GM18508 (cell line): ENCODE data around the gene ARFGEF2.
"Not testable (repeated sequence)": the region's sequence is repeated elsewhere in the genome, so short reads cannot be mapped to it uniquely, and the experiment has no call there.

ENCODE experiments used
- ATAC-seq: cut with Tn5 transposase; IDR thresholded peaks from one replicate; pipeline ENCODE4 v1.9.1; 2021; ENCODE audit warnings: moderate number of reproducible peaks; ENCODE audit not compliant: insufficient read depth, unreplicated experiment

The ARFGEF2 gene

DNA sequence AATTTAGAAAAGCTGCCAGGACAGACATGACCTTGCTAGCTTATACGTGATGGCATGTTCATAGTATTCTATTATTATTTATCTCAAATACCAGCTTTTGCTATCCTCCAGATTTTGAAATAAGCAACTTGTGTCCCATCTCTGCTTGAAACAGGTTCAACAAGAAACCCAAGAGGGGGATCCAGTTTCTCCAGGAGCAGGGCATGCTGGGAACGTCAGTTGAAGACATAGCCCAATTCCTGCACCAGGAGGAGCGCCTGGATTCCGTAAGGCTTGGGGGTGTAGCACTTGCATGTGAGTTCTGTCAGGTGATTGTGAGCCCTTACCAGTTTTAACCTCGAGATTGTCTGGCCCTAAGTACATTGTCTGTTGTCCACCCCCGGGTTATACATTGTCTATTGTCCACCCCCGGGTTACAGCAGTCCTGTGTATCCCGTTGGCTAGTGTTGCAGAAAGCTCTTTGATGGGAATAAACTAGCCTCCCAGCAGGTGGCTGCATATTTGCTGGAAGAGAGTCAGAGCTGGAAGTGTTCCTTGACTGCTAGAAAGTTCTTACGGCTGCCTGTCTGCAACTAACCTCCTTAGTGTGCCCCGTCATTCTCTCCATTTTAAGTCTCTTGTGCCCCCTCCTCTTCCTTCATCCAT is 63.2 kb downstream of the ARFGEF2 start:
- ATAC-seq = no peak

- ATAC-seq = no peak
These were observed 65.4 kb downstream of the ARFGEF2 start for GRCh38 chr20:48986899-48987298.

DNA sequence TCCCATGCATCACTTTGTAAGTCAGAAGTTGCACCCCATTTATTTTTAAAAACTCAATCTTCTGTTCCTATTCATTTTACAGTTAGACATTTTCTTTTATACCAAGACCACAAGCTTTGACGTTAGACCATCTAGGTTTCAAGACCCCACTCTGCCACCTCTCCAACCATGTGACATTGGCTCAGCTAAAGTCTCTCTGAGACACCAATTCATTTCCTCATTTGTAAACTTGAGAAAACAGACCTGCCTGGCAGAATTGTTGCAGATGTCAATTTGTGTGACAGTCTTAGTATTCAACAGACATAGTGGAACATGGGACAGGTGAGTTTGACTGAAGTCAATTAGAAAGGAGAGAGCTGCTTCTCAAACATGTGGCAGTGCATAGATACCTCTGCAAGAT is 69.0 kb downstream of the ARFGEF2 start:
- no peak for ATAC-seq

DNA sequence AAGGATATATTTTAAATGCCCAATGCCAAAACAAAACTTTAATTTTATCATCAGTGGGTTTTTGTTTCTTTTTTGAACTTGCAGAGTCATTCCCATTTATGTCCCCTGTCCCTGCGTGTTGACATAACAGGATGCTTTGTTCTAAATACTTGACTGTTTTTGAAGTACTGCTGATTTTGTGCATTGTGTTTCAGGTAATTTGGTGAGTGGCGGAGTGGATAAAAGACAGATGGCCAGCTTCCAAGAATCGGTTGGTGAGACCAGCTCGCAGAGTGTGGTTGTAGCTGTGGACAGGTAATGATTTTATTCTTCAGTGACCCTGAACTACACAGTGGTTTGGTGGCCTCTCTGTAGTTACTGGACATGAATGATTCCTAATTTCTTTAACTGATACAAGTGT is 74.1 kb downstream of the ARFGEF2 start:
- no peak for ATAC-seq

DNA sequence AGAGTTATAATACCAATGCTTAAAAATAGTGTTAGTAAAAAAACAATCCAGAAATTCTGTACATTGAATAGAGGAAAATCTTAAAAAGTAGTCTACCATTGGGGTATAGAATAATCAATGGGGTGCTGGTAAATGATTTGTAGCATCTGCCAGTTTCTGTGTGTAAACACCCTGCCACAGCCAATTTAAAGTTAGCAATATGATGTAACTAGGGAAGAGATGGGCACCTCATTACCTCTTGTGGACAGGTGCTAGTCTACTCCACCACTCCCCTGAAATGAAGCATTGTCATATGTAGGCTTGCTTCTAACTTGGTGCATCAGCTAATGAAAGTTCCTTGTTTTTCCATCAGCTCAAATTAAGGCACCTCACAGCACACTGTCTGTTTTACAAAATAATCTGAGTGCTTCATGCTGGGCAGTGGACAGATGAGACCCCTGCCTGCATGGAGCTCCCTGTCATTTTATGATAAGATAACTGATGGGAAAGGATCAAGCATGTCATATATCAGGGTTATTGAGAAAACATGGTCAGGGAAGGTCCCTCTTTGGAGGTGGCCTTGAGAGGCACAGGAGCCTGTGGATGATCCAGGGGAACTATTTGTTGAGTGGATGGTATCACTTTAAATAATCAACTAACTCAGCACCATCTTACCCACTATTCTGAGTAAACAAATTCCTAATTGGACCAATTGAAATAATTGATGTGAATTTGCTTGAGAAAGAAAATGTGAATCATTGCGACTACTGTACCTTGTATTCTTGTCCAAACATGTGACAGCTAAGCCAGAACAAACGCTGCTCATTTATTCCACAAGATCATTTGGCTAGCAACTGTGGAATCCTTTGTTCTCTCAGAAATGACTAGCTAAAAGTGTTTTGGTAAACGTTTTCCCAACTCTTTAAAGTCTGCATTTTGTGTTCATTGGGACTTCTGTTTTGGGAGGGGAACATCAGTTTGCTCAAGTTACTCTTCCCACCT is 78.7 kb downstream of the ARFGEF2 start:
- no peak for ATAC-seq

GRCh38 chr20:49001741-49002140 is 80.2 kb downstream of the ARFGEF2 start:
- ATAC-seq = no peak

- no peak for ATAC-seq
These were observed 85.0 kb downstream of the ARFGEF2 start for GRCh38 chr20:49006446-49006980.

- no peak for ATAC-seq
These were observed 88.6 kb downstream of the ARFGEF2 start for GRCh38 chr20:49009899-49010631.

GRCh38 chr20:49024220-49024619 is 102.7 kb downstream of the ARFGEF2 start:
- no peak for ATAC-seq

GRCh38 chr20:49028177-49028576 is 106.7 kb downstream of the ARFGEF2 start:
- not testable (repeated sequence) for ATAC-seq

- ATAC-seq = no peak
These were observed 107.2 kb downstream of the ARFGEF2 start for GRCh38 chr20:49028684-49029083.

DNA sequence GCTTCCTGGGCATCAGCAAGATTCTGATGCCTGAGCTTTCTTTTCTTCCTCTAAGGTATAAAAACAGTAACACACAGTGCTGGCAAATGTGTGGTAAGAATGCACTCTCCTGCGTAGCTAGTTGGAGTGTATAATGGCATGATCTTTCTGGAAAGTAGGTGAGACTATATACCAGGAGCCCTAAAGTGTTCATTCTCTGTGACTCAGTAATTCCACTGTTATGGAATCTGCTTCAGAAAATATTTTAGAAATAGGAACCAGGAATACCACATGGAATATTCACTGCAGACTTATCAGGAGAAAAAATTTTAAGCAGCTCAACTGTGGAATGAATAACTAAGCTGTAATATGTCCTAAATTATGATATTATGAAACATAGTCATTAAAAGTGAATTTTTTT is 107.7 kb downstream of the ARFGEF2 start:
- ATAC-seq = no peak

DNA sequence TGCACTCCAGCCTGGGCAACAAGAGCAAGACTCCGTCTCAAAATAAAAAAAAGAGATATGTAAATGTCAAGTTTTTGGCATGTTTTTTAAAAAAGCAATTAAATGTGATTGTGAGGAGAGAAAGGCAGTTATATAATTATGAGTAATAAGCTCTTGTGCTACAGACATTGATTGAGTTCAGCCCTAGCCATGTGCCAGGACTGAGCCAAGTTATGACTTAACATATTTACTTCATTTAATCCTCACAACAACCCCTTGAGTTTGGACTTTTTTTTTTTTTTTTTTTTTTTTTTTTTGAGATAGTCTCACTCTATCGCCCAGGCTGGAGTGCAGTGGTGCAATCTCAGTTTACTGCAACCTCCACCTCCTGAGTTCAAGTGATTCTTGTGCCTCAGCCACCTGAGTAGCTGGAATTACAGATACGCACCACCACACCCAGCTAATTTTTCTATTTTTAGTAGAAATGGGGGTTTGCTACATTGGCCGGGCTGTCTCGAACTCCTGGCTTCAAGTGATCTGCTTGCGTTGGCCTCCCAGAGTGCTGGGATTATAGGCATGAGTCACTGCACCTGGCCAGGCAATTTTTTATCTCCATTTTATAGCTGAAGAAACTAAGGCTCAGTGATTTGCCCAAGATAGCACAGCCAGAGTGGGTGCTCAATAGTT is 109.6 kb downstream of the ARFGEF2 start:
- ATAC-seq = no peak

GRCh38 chr20:49032455-49032854 is 110.9 kb downstream of the ARFGEF2 start:
- no peak for ATAC-seq

DNA sequence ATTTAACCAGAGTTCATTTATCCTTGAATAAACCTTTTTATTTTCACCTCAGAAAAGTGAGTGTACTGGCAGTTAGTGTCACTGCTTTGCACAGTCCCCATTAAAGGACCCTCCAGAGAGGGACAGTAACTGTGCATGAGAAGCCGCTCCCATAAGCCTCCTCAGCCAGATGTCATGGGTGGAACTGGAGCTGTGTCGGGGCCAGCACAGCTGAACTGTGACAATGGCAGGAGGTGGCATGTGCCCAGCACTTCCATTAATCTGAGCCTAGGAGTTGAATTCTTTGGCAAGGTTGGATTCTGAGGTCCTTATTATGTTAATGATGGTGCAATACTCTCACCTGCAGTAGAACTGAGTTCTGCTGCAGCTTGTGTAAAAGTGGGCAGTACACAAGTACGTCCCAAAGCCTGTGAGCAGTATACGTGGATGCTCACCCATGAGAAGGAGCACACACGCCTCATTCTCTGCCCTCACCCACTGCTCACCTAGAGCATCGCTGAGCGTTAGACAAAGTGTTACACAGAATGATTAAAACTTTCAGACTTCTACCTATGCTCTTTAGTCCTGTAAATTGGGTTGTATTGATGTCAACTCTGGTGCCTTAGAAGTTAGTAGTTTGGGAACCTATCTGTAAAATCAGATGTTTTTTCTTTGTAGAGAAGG is 112.7 kb downstream of the ARFGEF2 start:
- ATAC-seq = no peak

- ATAC-seq = no peak
These were observed 116.5 kb downstream of the ARFGEF2 start for GRCh38 chr20:49037962-49038387.

DNA sequence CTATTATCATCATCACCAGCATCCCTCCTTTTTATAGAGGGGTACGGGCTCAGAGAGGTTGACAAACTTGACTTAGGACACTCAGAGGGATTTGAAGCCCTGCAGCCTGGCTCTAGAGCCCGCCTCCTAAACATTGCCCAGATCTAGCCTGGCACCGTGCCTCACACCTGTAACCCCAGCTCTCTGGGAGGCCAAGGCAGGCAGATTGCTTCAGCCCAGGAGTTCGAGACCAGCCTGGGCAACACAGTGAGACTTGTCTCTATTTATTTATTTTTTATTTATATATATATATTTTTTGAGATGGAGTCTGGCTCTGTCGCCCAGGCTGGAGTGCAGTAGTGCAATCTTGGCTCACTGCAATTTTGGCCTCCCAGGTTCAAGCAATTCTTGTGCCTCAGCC is 118.3 kb downstream of the ARFGEF2 start:
- no peak for ATAC-seq

DNA sequence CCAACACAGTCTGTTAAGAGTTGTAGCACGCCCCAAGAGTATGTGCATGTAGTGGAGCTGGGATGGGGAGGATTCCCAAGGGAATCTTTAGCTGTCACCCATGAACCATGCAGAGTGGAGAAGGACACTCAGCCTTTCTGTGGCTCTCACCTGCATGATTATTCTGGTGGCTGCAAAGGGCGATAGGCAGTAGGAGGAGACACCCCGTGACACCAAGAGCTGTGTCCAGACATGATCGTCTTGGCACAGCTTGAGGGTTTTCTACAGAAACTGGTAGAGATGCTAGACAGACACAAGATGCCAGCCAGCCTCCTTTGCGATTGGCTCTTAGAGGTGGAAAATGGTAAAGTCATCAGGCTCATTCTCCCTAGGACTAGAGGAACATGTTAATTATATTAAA is 121.5 kb downstream of the ARFGEF2 start:
- no peak for ATAC-seq

GRCh38 chr20:49045440-49046086 is 124.1 kb downstream of the ARFGEF2 start:
- no peak for ATAC-seq
